Esophagus squamous epithelium (tissue), 4 donors: ENCODE results near the gene PCSK4.

ENCODE experiments used
- CTCF ChIP-seq, 6 experiments: fragments of 450-650 bp in 4 of 6; fragments of 200-600 bp in 2 of 6; sonication (generic) in 2 of 6; IDR thresholded peaks; one replicate each; pipeline ENCODE4 v1.5.1; 2016 to 2019; ENCODE audit warnings: antibody characterized with exemption in 6 of 6, mild to moderate bottlenecking in 4 of 6, moderate library complexity in 4 of 6
- POLR2A ChIP-seq, 4 donors: fragments of 450-650 bp; IDR thresholded peaks; one replicate each; pipeline ENCODE4 v1.6.1; 2017; ENCODE audit warnings: antibody characterized with exemption in 4 of 4, mild to moderate bottlenecking in 4 of 4, moderate library complexity in 3 of 4

GRCh38 chr19:1455336-1456120 lies 34.6 kb downstream of the PCSK4 start:
- no peak for TF ChIP-seq CTCF (IDR thresholded peaks at IDR 0.05)
- no peak for TF ChIP-seq POLR2A (IDR thresholded peaks at IDR 0.05)
